ENCODE measurements around the gene GNG7. TPM values are rescaled to one million over a fixed set of nuclear protein-coding genes. Genes with fewer than 3 reads are reported as not detected.

Gene GNG7
- total and polyA plus RNA-seq, 10 of the 15 experiments (the other 5 are each of a cell fraction or from before 2014, with no cell fraction given), result 1.9 to 13.6 (median 6.5) TPM

DNA sequence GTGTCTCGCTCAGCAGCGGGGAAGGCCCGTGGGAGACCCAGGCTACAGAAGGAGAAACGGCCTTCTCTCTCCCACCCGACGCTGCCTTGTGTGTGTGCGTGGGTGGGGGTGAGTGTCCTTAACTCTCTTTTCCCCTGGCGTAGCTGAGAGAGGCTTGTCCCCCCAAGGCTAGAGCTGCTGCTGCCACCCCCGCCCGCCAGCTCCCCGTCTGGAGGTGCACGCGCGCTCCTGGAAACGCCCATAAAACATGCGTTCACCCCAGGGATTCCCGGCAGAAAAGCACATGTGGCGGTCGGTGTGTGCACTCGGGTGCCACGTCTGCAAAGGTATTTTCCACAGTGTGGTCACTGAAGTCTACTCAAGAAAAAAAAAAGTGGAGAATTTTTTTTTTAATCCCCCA, 190.5 kb downstream of the GNG7 start (continued):
- TF ChIP-seq NR2C1 (IDR thresholded peaks at IDR 0.05) (no peak), ZNF207 (IDR thresholded peaks at IDR 0.05; ENCODE audit: borderline replicate concordance) (no peak), CREB1 (IDR thresholded peaks at IDR 0.05; ENCODE audit: low read depth) (0 out of 2 replicates have a peak, but pooled peaks have one; percentile 29), MEF2B (IDR thresholded peaks at IDR 0.05; ENCODE audit: partially characterized antibody, poor library complexity, severe bottlenecking) (peak; percentile 17), SMC3 (IDR thresholded peaks at IDR 0.05; ENCODE audit: borderline replicate concordance, low read length) (no peak), SUZ12 (IDR thresholded peaks at IDR 0.05; ENCODE audit: unreplicated experiment) (no peak), EZH2 (IDR thresholded peaks at IDR 0.05; ENCODE audit: borderline replicate concordance, control insufficient read depth, low read depth, low read length) (no peak), HDAC2 (IDR thresholded peaks at IDR 0.05) (no peak), HDGF (IDR thresholded peaks at IDR 0.05) (no peak), JUNB (IDR thresholded peaks at IDR 0.05) (no peak), SRF (IDR thresholded peaks at IDR 0.05; ENCODE audit: low read depth in 2 of 2, low read length in 2 of 2) (no peak), KLF5 (IDR thresholded peaks at IDR 0.05; ENCODE audit: partially characterized antibody) (no peak), RAD51 (IDR thresholded peaks at IDR 0.05) (no peak), POLR2AphosphoS5 (IDR thresholded peaks at IDR 0.05; ENCODE audit: low read length) (0 out of 2 replicates have a peak, but pooled peaks have one; percentile 27)
- TF ChIP-seq, protein P1, sequence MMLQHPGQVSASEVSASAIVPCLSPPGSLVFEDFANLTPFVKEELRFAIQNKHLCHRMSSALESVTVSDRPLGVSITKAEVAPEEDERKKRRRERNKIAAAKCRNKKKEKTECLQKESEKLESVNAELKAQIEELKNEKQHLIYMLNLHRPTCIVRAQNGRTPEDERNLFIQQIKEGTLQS (IDR thresholded peaks at IDR 0.05; ENCODE audit: borderline replicate concordance, extremely low read depth, low read depth, low read length), result no peak
- TF ChIP-seq, protein P2, sequence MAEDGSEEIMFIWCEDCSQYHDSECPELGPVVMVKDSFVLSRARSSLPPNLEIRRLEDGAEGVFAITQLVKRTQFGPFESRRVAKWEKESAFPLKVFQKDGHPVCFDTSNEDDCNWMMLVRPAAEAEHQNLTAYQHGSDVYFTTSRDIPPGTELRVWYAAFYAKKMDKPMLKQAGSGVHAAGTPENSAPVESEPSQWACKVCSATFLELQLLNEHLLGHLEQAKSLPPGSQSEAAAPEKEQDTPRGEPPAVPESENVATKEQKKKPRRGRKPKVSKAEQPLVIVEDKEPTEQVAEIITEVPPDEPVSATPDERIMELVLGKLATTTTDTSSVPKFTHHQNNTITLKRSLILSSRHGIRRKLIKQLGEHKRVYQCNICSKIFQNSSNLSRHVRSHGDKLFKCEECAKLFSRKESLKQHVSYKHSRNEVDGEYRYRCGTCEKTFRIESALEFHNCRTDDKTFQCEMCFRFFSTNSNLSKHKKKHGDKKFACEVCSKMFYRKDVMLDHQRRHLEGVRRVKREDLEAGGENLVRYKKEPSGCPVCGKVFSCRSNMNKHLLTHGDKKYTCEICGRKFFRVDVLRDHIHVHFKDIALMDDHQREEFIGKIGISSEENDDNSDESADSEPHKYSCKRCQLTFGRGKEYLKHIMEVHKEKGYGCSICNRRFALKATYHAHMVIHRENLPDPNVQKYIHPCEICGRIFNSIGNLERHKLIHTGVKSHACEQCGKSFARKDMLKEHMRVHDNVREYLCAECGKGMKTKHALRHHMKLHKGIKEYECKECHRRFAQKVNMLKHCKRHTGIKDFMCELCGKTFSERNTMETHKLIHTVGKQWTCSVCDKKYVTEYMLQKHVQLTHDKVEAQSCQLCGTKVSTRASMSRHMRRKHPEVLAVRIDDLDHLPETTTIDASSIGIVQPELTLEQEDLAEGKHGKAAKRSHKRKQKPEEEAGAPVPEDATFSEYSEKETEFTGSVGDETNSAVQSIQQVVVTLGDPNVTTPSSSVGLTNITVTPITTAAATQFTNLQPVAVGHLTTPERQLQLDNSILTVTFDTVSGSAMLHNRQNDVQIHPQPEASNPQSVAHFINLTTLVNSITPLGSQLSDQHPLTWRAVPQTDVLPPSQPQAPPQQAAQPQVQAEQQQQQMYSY (CRISPR knock-in tag; IDR thresholded peaks at IDR 0.05), result no peak
- TF ChIP-seq, protein P3, sequence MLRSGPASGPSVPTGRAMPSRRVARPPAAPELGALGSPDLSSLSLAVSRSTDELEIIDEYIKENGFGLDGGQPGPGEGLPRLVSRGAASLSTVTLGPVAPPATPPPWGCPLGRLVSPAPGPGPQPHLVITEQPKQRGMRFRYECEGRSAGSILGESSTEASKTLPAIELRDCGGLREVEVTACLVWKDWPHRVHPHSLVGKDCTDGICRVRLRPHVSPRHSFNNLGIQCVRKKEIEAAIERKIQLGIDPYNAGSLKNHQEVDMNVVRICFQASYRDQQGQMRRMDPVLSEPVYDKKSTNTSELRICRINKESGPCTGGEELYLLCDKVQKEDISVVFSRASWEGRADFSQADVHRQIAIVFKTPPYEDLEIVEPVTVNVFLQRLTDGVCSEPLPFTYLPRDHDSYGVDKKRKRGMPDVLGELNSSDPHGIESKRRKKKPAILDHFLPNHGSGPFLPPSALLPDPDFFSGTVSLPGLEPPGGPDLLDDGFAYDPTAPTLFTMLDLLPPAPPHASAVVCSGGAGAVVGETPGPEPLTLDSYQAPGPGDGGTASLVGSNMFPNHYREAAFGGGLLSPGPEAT (IDR thresholded peaks at IDR 0.05; ENCODE audit: low read depth), result peak; percentile 63; the same call in 1 of the 2 replicates
- TF ChIP-seq, protein P4, sequence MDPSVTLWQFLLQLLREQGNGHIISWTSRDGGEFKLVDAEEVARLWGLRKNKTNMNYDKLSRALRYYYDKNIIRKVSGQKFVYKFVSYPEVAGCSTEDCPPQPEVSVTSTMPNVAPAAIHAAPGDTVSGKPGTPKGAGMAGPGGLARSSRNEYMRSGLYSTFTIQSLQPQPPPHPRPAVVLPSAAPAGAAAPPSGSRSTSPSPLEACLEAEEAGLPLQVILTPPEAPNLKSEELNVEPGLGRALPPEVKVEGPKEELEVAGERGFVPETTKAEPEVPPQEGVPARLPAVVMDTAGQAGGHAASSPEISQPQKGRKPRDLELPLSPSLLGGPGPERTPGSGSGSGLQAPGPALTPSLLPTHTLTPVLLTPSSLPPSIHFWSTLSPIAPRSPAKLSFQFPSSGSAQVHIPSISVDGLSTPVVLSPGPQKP (IDR thresholded peaks at IDR 0.05; ENCODE audit: low read depth, low read length), result no peak

All from GM12878 (cell line).